ENCODE results near the gene GMCL2.
"Not testable (repeated sequence)": the region's sequence is repeated elsewhere in the genome, so short reads cannot be mapped to it uniquely, and the experiment has no call there.

The GMCL2 gene

GRCh38 chr5:178187014-178187413, at the start of gene GMCL2:
Gene GMCL2 (minus strand): TSS chr5:178187371. CDS start chr5:178187299, 72 bp downstream.
- no peak for DNase-seq

- DNase-seq = peak; percentile 18
Observed at GRCh38 chr5:178236679-178237078, 49.5 kb upstream of the GMCL2 start.

- DNase-seq = no peak
Observed at GRCh38 chr5:178236126-178236525, 49.0 kb upstream of the GMCL2 start.

GRCh38 chr5:178235588-178235974, 48.4 kb upstream of the GMCL2 start:
- DNase-seq = no peak

- peak; percentile 60 for DNase-seq
Observed at GRCh38 chr5:178234750-178235587, 47.8 kb upstream of the GMCL2 start.

- DNase-seq = no peak
Observed at GRCh38 chr5:178234121-178234749, 47.1 kb upstream of the GMCL2 start.

GRCh38 chr5:178232920-178233429, 45.8 kb upstream of the GMCL2 start:
- no peak for DNase-seq

- DNase-seq = peak; percentile 66
Observed at GRCh38 chr5:178232124-178232919, 45.2 kb upstream of the GMCL2 start, which contains the start of gene PHYKPL. Gene PHYKPL (minus strand): TSS chr5:178232802. CDS start chr5:178232550, 252 bp downstream.

GRCh38 chr5:178231539-178232123, 44.5 kb upstream of the GMCL2 start:
- DNase-seq = no peak

GRCh38 chr5:178230879-178231538, 43.8 kb upstream of the GMCL2 start:
- no peak for DNase-seq

GRCh38 chr5:178229861-178230260, 42.7 kb upstream of the GMCL2 start:
- DNase-seq = no peak

- DNase-seq = not testable (repeated sequence)
Observed at GRCh38 chr5:178229111-178229510, 41.9 kb upstream of the GMCL2 start.

- no peak for DNase-seq
Observed at GRCh38 chr5:178228609-178229008, 41.4 kb upstream of the GMCL2 start.

GRCh38 chr5:178227929-178228328, 40.8 kb upstream of the GMCL2 start:
- no peak for DNase-seq

GRCh38 chr5:178227138-178227659, 40.0 kb upstream of the GMCL2 start:
- no peak for DNase-seq

- DNase-seq = no peak
Observed at GRCh38 chr5:178225174-178225573, 38.0 kb upstream of the GMCL2 start.

- no peak for DNase-seq
Observed at GRCh38 chr5:178224403-178224802, 37.2 kb upstream of the GMCL2 start.

GRCh38 chr5:178223828-178224335, 36.7 kb upstream of the GMCL2 start:
- no peak for DNase-seq

- DNase-seq = no peak
Observed at GRCh38 chr5:178223196-178223773, 36.1 kb upstream of the GMCL2 start.

- no peak for DNase-seq
Observed at GRCh38 chr5:178222292-178222691, 35.1 kb upstream of the GMCL2 start.

- no peak for DNase-seq
Observed at GRCh38 chr5:178221853-178222252, 34.7 kb upstream of the GMCL2 start.
